A375 (cell line): Measurements from ENCODE around the gene PIEZO1. TPM values are rescaled to one million over a fixed set of nuclear protein-coding genes. Genes with fewer than 3 reads are reported as not detected.

Source experiments
- total RNA-seq: library from RNA; depleted of rRNA; stranded (reverse); fragments of >200 nt; shearing (Covaris generic); gene quantifications from 2 replicates; pipeline ENCODE4 v1.2.3, GENCODE V29; 2014; rRNA removed

PIEZO1 gene, protein sequence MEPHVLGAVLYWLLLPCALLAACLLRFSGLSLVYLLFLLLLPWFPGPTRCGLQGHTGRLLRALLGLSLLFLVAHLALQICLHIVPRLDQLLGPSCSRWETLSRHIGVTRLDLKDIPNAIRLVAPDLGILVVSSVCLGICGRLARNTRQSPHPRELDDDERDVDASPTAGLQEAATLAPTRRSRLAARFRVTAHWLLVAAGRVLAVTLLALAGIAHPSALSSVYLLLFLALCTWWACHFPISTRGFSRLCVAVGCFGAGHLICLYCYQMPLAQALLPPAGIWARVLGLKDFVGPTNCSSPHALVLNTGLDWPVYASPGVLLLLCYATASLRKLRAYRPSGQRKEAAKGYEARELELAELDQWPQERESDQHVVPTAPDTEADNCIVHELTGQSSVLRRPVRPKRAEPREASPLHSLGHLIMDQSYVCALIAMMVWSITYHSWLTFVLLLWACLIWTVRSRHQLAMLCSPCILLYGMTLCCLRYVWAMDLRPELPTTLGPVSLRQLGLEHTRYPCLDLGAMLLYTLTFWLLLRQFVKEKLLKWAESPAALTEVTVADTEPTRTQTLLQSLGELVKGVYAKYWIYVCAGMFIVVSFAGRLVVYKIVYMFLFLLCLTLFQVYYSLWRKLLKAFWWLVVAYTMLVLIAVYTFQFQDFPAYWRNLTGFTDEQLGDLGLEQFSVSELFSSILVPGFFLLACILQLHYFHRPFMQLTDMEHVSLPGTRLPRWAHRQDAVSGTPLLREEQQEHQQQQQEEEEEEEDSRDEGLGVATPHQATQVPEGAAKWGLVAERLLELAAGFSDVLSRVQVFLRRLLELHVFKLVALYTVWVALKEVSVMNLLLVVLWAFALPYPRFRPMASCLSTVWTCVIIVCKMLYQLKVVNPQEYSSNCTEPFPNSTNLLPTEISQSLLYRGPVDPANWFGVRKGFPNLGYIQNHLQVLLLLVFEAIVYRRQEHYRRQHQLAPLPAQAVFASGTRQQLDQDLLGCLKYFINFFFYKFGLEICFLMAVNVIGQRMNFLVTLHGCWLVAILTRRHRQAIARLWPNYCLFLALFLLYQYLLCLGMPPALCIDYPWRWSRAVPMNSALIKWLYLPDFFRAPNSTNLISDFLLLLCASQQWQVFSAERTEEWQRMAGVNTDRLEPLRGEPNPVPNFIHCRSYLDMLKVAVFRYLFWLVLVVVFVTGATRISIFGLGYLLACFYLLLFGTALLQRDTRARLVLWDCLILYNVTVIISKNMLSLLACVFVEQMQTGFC (N-terminal part only)
- 172 and 177 TPM in 2 replicates for total RNA-seq

DNA sequence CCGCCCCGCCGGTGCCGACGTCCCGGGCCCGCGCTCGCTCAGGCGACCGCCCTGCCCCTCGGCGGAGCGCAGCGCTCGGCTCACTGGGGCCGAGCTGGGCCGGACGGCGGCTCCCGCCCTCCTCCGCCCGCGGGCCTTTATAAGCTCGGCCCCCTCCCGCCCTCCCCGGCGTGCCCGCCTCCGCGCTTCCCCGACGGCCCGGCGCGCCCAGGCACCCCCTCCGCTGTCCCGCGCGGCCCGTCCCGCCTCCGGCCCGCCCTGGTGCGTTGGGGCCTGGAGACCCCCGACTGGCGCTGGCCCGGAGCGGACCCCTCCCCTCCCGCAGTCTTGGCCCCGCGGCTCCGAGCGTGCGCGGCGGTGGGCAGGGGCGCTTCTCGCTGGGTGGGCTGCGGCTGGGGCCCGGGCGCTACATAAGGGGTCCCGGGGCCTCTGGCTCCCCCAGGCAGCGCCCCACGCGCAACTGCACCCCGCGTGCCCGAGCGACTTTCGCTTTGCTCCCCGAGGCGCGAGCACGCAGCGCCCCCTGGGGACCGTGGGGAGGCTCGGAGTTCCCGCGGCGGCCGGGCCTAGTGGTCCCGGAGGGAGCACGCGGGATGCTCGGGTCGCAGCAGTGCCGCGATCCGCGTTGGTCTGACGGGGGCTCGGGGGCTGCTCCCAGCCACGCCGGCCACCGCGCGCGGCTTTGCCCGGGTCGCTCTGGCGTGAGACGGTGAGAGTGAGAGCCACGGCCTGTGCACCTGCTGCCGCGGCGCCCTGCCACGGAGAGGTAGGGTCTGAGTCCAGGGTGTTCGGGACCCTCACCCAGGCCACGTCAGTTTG, at the start of gene PIEZO1:
PIEZO1 (minus strand) TSS at position 115 of the 819 bp plus-strand sequence. CDS start 256 bp downstream, outside the sequence.

DNA sequence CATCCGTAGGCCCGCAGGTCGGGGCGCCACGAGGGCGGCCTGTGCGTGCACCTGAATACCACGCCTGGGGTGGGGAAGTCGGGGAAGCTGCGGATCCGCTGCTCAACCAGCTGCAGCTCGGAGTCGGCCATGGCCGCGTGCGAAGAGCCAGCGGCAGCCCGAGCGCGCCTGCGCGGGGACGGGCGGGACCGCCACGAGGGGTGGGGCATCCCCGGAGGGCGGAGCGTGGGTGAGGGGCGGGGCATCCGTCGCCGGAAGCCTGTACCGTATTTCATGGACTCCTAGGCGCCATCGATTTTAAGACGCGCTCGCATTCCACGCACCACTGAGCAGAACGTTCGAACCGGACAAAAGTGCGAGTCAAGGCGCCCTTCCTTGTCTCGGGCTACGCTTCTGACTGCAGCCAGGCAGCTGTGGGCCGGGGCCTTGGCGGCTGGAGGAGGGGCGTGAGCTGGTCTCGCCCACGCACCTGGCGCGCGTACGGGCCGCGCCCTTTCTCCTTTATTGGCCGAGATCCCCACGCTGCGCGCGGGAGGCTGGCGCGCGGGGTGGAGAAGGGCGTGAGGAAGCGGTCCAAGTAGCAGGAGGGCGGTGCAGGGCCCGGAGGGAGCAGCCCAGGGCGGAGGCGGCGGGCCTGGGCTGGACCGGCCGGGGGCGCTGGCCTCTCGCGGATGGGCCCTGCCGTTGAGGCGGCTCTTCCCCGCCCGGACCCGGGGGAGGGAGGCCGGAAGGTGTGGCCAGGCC, 26.9 kb upstream of the PIEZO1 start, which contains the start of gene APRT:
APRT (minus strand) TSS at position 160 of the 744 bp plus-strand sequence; CDS start at position 131, 29 bp downstream.

DNA sequence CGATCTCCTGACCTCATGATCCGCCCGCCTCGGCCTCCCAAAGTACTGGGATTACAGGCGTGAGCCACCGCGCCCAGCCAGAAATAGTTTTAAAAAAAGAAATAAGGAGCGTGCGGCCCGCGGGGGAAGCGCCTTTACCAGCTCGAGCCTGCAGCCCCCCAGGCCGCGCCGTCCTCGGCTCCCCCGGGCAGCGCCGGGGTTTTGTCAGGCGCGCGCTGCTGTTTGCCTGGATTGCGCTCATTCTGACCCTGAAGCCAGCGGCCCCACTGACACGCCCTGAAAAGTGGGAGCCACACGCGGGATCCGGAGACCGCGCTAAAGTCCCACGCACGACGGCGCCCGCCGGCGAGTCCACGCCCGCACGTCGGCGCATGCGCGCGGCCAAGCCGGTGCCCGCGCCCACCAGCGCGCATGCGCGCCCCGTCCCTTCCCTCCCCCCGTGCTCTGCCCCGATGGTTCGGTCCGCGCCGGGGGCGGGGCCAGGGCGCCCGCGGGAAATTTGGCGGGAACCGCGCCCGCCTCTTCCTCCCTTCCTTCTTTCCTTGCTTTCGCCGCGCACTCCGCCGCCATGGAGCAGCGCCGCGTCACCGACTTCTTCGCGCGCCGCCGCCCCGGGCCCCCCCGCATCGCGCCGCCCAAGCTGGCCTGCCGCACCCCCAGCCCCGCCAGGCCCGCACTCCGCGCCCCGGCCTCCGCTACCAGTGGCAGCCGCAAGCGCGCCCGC, 18.4 kb upstream of the PIEZO1 start, which contains the start of gene CDT1:
CDT1 (plus strand) TSS at position 526 of the 724 bp plus-strand sequence; CDS start at position 569, 43 bp downstream.

DNA sequence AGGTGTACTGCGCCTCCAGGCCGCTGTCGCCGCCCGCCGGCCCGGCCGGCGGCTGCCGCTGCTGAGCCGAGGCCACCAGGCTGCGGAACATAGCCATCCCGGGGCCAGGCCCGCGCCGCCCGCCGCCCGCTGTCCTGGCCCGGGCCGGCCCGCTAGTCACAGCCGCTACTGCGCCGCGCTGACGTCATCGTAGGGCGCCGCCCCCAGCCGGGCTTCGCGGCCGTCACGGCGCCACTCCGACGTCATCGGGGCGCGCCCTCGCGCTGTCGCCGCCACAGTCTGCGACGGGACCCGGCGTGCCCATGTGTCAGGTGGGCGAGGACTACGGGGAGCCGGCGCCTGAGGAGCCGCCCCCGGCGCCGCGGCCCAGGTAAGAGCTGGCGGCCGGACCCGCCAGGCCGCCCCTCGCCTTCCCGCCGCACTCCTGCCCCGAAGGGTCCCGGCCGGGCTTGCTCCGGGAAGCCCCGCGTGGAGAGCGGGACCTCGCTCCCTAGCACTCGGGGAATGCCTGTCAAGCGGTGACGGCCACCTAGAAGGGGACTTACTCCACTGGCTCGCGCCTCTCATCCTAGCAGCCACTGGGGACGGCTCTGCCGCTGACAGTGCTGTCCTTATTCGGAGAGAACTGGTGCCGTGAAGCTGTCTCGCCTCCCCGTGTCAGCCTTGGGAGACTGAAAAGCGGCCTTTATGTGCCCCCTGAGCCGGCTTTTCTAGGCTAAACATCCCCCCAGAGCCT, 78.6 kb downstream of the PIEZO1 start, which contains the start of the genes CTU2 and RNF166:
CTU2 (plus strand) TSS at position 275 of the 736 bp plus-strand sequence; CDS start at position 303, 28 bp downstream.
RNF166 (minus strand) TSS at position 180 of the 736 bp plus-strand sequence; CDS start at position 97, 83 bp downstream.

DNA sequence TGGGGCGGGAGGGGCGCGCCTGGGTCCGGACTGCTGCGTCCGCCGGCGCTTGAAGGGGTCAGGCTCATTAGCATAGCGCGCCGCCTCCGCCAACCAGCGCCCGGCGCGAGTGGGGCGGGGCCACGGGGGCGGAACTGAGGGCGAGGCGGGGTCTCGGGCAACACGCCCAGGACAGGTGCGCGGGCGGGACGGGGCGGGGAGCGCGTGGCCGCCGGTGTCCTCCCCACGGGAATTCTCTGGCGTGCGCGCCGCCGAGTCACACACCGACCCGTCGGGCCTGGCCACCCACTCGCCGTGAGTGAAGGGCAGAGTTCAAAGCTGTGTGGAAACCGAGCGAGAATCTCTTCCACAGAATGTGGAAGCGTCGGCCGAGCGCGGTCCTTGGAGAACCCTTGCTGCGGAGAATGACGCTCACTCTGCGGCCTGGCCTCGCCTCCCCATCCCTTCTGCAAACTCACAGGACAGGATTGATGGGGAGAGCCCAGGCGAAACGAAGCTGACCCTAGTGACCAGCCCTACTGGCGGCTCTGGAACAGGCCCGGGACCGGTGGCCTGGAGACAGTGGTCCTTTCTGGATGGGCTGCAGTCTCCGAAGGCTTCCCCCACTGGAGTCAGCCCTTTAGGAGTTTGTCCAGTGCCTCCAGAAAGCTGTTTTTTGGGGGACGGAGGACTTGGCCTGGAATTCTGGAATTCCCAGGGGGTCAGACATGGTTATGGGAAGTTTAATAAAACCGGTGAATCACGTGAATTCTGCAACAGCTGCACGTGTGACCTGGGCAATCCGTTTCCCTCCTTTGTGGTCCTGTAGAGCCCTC, 98.4 kb downstream of the PIEZO1 start, which contains the start of gene SNAI3:
SNAI3 (minus strand) TSS at position 69 of the 815 bp plus-strand sequence. CDS start 101 bp downstream, outside the sequence.

Other genes with a start within 250 kb of the PIEZO1 start
- gene ZC3H18, start 214.8 kb downstream of the PIEZO1 start, total RNA-seq, result 25.3 and 27.4 TPM in 2 replicates
- gene IL17C, start 146.6 kb downstream of the PIEZO1 start, total RNA-seq, result 0.15 TPM in 1 of 2 replicates, not detected in the other
- 274 and 319 TPM in 2 replicates for gene CYBA, start 134.2 kb downstream of the PIEZO1 start, total RNA-seq
- gene MVD, start 122.1 kb downstream of the PIEZO1 start, total RNA-seq, result 14.1 and 17.1 TPM in 2 replicates
- 0.16 TPM in 1 of 2 replicates, not detected in the other for gene SNAI3, start 98.7 kb downstream of the PIEZO1 start, total RNA-seq
- gene RNF166, start 78.8 kb downstream of the PIEZO1 start, total RNA-seq, result 28.6 and 36.2 TPM in 2 replicates
- gene CTU2, start 78.7 kb downstream of the PIEZO1 start, total RNA-seq, result 27.1 and 35.6 TPM in 2 replicates
- 68.2 and 88.4 TPM in 2 replicates for gene CDT1, start 18.6 kb upstream of the PIEZO1 start, total RNA-seq
- gene APRT, start 26.7 kb upstream of the PIEZO1 start, total RNA-seq, result 235 and 258 TPM in 2 replicates
- 6.6 and 7.9 TPM in 2 replicates for gene GALNS, start 71.7 kb upstream of the PIEZO1 start, total RNA-seq
- 49.9 and 51.0 TPM in 2 replicates for gene TRAPPC2L, start 71.9 kb upstream of the PIEZO1 start, total RNA-seq
- not detected in 2 replicates for gene PABPN1L, start 81.4 kb upstream of the PIEZO1 start, total RNA-seq
- gene CBFA2T3, start 192.0 kb upstream of the PIEZO1 start, total RNA-seq, result not detected in 2 replicates